Skin of body (tissue), 2 donors: ENCODE results near the gene SGK1. TPM values are rescaled to one million over a fixed set of nuclear protein-coding genes. Genes with fewer than 3 reads are reported as not detected.
"Not testable (repeated sequence)": the region's sequence is repeated elsewhere in the genome, so short reads cannot be mapped to it uniquely, and the experiment has no call there.

Experiments used
- DNase-seq: peaks from one replicate; lab custom pipeline; 2025; lab: John Stamatoyannopoulos, UW
- total RNA-seq: library from RNA; depleted of rRNA; stranded (reverse); fragments of >200 nt; gene quantifications from one replicate; pipeline ENCODE4 v1.2.3, GENCODE V29; 2014

SGK1 gene
- total RNA-seq, 1 donor from 2014 or later = 176 TPM

DNA sequence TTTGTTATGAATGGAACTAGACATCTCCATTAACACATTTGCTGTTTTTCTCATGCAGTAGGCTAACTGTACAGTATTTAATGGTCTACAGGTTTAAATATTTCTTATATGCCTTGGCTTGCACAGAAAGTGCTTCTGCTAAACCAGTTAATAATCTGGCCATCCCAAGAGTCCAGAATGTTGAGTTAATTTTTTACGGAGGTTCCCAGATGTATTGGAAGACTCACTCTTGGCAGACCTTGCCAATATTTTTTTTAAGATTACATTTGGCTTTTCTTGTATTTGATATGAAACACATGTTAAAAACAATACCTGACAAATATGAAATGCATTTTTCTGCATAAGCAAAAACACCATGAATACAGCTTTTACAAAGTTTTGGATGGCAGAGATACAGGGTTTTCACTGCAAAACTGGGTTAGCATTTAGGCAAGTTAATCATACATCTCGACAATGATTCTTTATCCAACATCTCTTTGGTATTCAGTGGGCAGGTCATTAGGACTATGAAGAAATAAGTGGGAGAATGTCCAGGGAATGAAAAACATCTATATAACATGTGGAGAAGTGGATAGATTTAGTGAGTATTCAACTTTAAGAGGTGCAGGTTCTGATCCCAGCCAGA lies 94.0 kb downstream of the SGK1 start:
- DNase-seq = peak; percentile 26

- no peak for DNase-seq
Measured at GRCh38 chr6:134221250-134221649, 96.7 kb downstream of the SGK1 start.

- no peak for DNase-seq
Measured at GRCh38 chr6:134217798-134218140, 100.1 kb downstream of the SGK1 start.

GRCh38 chr6:134217105-134217797 lies 100.7 kb downstream of the SGK1 start:
- DNase-seq = no peak

- no peak for DNase-seq
Measured at GRCh38 chr6:134216301-134217010, 101.5 kb downstream of the SGK1 start.

DNA sequence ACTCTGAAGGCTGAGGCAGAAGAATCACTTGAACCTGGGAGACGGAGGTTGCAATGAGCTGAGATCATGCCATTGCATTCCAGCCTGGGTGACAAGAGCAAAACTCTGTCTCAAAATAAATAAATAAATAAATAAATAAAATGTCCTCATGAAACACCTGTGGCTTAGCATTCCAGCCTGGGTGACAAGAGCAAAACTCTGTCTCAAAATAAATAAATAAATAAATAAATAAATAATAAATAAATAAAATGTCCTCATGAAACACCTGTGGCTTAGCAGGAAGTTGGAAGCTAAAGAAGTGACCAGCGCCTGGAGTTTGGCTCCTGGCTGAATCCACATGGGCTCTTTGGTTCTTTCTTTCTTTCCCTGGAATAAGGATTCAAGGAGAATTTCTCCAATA lies 104.5 kb downstream of the SGK1 start:
- DNase-seq = not testable (repeated sequence)

DNA sequence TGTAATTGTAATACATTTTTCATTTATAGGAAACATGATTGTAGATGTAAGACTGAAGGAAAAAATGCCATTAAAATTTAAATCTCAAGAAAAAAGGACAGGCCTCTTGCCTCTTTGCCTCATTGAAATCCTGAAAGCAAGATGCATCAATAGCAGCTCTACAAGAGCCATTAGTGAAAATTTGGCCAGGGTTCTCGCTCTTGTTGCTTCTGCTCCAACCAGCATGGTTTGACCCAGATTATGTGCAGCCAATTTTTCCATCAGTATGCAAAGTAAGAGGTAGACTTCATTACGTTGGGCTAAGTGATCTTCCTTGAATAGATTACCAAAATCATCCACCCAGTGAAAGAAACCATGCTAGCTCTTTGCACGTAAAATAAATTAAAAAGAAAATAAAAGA lies 106.6 kb downstream of the SGK1 start:
- DNase-seq = no peak

- no peak for DNase-seq
Measured at GRCh38 chr6:134207421-134207820, 110.5 kb downstream of the SGK1 start.

DNA sequence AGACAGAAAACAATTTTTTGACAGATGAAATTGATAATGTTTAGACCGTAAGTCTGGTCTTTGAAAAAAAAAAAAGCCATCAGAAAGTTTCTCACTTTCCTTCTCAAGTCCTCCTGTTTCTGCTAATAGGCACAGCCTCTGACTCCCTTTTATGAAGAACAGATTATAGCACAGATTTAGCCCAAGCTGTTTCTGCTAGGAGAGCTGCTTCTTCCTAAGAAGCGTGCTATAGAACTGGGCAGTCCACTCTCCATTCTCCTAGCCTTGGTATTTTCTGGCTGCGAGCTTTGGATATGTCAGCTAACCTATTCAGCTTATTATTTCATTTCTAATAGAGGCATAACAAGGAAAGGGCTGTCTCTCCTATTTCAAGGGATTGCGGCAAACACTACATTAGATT lies 112.5 kb downstream of the SGK1 start:
- no peak for DNase-seq

GRCh38 chr6:134204759-134205158 lies 113.2 kb downstream of the SGK1 start:
- DNase-seq = not testable (repeated sequence)

- DNase-seq = no peak
Measured at GRCh38 chr6:134204031-134204430, 113.9 kb downstream of the SGK1 start.

- no peak for DNase-seq
Measured at GRCh38 chr6:134201716-134202115, 116.2 kb downstream of the SGK1 start.

GRCh38 chr6:134199848-134200606 lies 117.9 kb downstream of the SGK1 start:
- no peak for DNase-seq

- no peak for DNase-seq
Measured at GRCh38 chr6:134198093-134198492, 119.8 kb downstream of the SGK1 start.

- DNase-seq = not testable (repeated sequence)
Measured at GRCh38 chr6:134197685-134198084, 120.2 kb downstream of the SGK1 start.

GRCh38 chr6:134196568-134197193 lies 121.2 kb downstream of the SGK1 start:
- no peak for DNase-seq

DNA sequence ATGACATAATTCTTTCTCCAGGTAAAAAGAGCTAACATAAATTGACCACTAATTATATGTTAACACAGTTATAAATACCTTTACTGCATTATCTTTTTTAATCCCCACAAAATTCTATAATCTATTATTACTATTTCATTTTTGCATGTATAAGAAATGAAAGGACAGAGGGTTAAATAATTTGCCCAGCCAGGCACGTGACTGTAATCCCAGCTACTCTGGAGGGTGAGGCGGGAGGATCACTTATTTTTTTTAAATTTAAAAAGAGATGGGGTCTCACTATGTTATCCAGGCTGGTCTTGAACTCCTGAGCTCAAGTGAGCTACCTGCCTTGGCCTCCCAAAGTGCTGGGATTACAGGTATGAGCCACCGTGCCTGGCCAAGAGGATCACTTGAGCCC lies 121.9 kb downstream of the SGK1 start:
- no peak for DNase-seq

DNA sequence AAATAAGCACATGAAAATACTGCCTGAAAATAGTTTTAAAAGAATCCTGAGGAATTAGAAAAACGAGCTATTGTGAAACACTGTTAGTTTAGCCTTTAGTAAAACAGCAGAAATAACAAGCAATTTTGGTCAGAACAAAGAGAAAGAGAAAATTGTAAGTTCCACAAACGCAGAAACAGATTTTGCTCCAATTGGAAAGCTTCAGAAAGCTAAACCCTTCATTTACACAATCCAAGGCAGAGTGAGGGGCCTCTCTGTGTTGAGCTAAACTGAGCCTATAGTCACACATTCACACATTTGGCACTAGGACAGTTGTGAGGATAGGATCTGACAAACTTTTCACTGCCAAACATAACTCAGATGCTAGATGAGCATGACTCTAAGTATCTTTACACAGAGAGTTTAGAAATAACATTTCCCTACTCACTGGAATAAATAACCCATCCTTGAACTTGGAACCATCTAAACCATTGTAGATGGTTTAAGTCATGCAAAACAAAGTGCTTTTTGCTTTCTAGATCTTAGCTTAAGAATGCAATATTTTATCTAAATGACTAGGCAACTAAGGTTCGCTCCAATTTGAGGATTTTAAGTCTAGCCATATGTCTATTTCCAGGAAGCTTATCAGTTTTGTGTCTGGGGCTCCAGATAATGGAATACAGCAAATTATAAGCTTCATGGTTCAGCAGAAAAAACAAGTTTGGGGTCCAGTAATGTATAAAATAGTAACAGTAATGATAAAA lies 122.6 kb downstream of the SGK1 start:
- DNase-seq = peak; percentile 41

- no peak for DNase-seq
Measured at GRCh38 chr6:134193536-134194498, 124.1 kb downstream of the SGK1 start.

- not testable (repeated sequence) for DNase-seq
Measured at GRCh38 chr6:134192609-134193008, 125.3 kb downstream of the SGK1 start.
